ENCODE results near the gene C15orf39. TPM values are rescaled to one million over a fixed set of nuclear protein-coding genes. Genes with fewer than 3 reads are reported as not detected.

C15orf39 gene
- total and polyA plus RNA-seq, 2 experiments from 2014 or later = 13.4 to 54.1 TPM

- ATAC-seq = no peak
- H3K27ac Mint-ChIP-seq = no peak overlapping the region
- H3K36me3 ChIP-seq (ENCODE audit: insufficient read depth) = no peaks in the 10 kb centered on the region
- TF ChIP-seq ZNF331 (CRISPR knock-in tag; IDR thresholded peaks at IDR 0.05; ENCODE audit: low read depth) = no peak
- TF ChIP-seq NANOG (IDR thresholded peaks at IDR 0.05; ENCODE audit: borderline replicate concordance) = no peak
- TF ChIP-seq EZH2phosphoT487 (IDR thresholded peaks at IDR 0.05; ENCODE audit: unreplicated experiment) = no peak
- TF ChIP-seq JUNB (IDR thresholded peaks at IDR 0.05; ENCODE audit: unreplicated experiment) = no peak
- TF ChIP-seq ZNF114 (CRISPR knock-in tag; IDR thresholded peaks at IDR 0.05) = no peak
- TF ChIP-seq CREB1 (CRISPR knock-in tag; IDR thresholded peaks at IDR 0.05; ENCODE audit: low read depth) = no peak
- no peak for TF ChIP-seq REST (IDR thresholded peaks at IDR 0.05; ENCODE audit: unreplicated experiment)
- TF ChIP-seq CTCF (conservative IDR thresholded peaks at IDR 0.05; ENCODE audit: low read depth in 2 of 2) = no peak
- no peak for TF ChIP-seq POLR2AphosphoS5 (IDR thresholded peaks at IDR 0.05; ENCODE audit: low read depth)
- no peak for TF ChIP-seq ETS1 (IDR thresholded peaks at IDR 0.05)
- no peak for TF ChIP-seq STAT1 (IDR thresholded peaks at IDR 0.05; ENCODE audit: unreplicated experiment)
- TF ChIP-seq EZH2 (IDR thresholded peaks at IDR 0.05; ENCODE audit: low read depth, unreplicated experiment) = no peak
- TF ChIP-seq ZNF462 (CRISPR knock-in tag; IDR thresholded peaks at IDR 0.05) = no peak
- H2AFZ ChIP-seq = no peak overlapping the region
- no peaks in the 10 kb centered on the region; the same call in 2 of the 3 replicates for H3K9me3 Mint-ChIP-seq
- H3K9me2 ChIP-seq (ENCODE audit: insufficient read depth) = no peaks in the 10 kb centered on the region
- H3K4me3 Mint-ChIP-seq = no peak overlapping the region; the same call in 2 of the 3 replicates
- no peak for DNase-seq (ENCODE audit: low spot score)
- no peak overlapping the region for H3K4me2 ChIP-seq
- no peak overlapping the region for H3K27ac ChIP-seq (ENCODE audit: low read depth)
- H4K20me1 ChIP-seq (replicated peaks; ENCODE audit: insufficient read depth) = no peaks in the 10 kb centered on the region
- peaks cover 18% of the 10 kb centered on the region for H3K27me3 Mint-ChIP-seq (ENCODE audit: insufficient read depth, low read depth, poor library complexity)
- H3K4me1 Mint-ChIP-seq = peaks cover 15% of the 10 kb centered on the region
- no peaks in the 10 kb centered on the region for H3K79me2 ChIP-seq (replicated peaks; ENCODE audit: insufficient read depth)
- no peak overlapping the region for H3K4me3 ChIP-seq
- no peaks in the 10 kb centered on the region for H3K27me3 ChIP-seq (ENCODE audit: insufficient read depth)
- H3F3A ChIP-seq (replicated peaks; ENCODE audit: low read depth) = no peaks in the 10 kb centered on the region
- peaks cover 2% of the 10 kb centered on the region; the same call in 1 of the 3 replicates for H3K36me3 Mint-ChIP-seq (ENCODE audit: low read depth)
- H3K4me1 ChIP-seq (ENCODE audit: insufficient read depth) = no peaks in the 10 kb centered on the region
These were observed 30.7 kb downstream of the C15orf39 start for GRCh38 chr15:75232252-75232813.

Measured in GM23338 (cell line).